Sciatic nerve (tissue), 2 donors: Measurements from ENCODE around the gene RAB31. TPM values are rescaled to one million over a fixed set of nuclear protein-coding genes. Genes with fewer than 3 reads are reported as not detected.
"Not testable (repeated sequence)": the region's sequence is repeated elsewhere in the genome, so short reads cannot be mapped to it uniquely, and the experiment has no call there.

Experiments used
- ATAC-seq: fragments of 200-7000 bp; cut with Tn5 transposase; one replicate; pipeline ENCODE4 v1.9.1; 2020; ENCODE audit warnings: mild to moderate bottlenecking, moderate library complexity
- DNase-seq: peaks from one replicate; pipeline ENCODE4 v3.0.0-alpha.2; 2020; ENCODE audit warnings: low spot score
- intact Hi-C: fragments of 100-400 bp; cut with DNase I; formaldehyde crosslinking; loops from one replicate; pipeline ENCODE4 v1.14.2; 2022
- total RNA-seq: library from RNA; stranded (reverse); fragmentation: NEBNext Ultra II Directional; extraction: Animal tissue kit (Norgen Biotek cat#: 25700); gene quantifications from one replicate; pipeline ENCODE4 v1.2.1, GENCODE V29; 2021
- donor health status: DM: no; HTN: no; CAD: no.
- donor health status: DM: no; HTN: no; CAD: no.

The RAB31 gene
- total RNA-seq, 1 donor from 2014 or later, result 53.4 TPM

DNA sequence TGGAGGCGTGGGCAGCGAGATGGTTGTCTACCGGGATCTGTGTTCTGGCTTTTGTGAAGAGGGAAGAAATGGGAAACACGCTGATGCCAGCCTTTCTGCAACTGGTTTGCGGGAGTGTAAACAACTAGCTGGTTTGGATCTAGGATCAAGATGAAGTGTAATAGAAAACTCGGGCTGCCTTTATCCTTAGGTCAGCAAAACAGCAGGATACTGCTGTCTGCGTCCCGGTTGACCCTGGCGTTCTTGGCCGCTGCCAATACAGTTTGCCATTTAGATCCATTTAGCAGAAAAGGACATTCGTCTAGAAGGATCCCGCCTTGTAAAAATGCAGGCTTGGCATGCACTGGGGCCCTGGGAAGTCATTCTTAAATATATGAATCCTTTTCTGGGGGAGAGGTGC, 42.0 kb downstream of the RAB31 start:
- intact Hi-C loops, result no loop called here
- ATAC-seq, result no peak

DNA sequence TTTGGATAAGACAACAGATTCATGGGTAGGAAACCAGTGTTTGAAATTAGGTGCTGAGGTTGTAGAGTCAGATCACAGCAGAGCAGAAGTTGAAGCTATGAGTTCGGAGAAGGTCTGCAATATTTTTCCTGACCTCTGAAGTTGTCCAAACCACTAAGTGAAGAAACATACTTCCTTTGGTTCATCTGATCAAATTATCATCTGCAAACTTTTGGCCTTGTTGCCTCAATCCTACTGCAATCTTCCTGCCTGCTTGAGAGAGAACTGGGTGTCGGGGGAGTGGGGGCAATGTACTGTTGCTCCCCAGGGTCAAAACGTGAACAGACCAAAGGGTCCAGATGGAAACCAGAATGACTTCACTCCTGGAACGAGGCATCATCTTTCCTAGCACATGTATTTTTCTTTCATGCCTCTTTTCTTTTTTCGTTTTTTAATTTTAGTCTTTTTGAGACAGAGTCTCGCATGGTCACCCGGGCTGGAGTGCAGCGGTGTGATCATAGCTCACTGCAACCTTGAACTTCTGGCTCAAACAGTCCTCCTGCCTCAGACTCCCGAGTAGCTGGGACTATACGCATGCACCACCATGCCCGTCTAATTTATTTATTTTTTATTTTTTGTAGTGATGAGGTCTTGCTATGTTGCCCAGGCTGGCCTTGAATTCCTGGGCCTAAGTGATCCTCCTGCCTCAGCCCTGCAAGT, 42.7 kb downstream of the RAB31 start:
- ATAC-seq, result peak; percentile 81
- intact Hi-C loops, result no loop called here
- DNase-seq, result no peak

More for the DNA sequence above, 42.0 kb downstream of the RAB31 start:
- no peak for DNase-seq

DNA sequence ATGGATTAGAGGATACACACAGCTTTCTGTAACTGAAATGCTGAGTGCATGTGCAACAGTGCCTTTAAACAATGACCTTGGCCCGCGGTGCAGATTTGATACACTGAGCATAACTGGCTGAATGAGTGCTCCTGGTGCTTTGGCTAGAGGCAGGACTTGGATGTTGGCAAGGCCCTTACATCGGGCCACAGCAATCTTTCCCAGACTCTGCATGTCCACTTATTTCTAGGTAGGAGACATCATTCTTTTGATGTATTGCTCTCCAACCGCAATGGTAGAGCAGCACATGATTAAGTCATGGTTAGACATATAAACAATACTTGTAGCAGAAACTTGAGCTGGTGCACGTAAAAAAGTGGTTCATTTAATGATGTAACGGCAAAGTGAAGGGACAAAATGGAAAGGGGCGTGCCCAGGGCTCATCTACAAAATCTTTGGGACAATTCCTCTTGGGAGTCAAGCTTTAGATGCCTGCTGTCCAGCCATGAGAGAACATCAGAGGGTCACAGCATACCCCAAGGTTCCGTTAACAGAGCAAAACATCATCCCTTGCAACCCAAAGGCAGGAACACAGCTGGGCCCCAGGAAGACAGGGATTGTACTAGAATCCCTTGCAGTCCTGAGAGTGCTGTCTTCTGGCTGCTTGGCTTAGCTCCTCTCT, 43.4 kb downstream of the RAB31 start:
- no peak for DNase-seq
- intact Hi-C loops, result no loop called here
- ATAC-seq, result no peak

DNA sequence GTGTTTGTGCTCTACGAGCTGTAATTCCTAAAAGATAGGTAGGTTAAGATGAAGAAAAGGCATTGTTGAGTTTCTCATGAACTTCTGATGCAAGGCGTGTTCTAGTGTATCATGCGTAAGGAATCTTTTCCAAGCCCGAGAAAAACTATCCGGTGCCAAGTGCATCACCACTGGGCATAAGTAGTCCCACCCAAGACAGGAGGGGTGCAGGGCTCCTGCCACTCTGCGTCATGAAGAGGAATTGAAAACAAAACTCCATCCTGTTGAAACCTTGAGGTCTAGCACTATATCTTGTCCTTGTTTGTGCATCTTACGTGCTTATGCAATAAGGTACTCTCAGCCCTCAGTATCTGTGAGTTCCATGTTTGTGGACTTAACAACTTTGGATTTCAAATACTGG, 45.7 kb downstream of the RAB31 start:
- intact Hi-C loops, result no loop called here
- ATAC-seq (no peak), DNase-seq (no peak)

DNA sequence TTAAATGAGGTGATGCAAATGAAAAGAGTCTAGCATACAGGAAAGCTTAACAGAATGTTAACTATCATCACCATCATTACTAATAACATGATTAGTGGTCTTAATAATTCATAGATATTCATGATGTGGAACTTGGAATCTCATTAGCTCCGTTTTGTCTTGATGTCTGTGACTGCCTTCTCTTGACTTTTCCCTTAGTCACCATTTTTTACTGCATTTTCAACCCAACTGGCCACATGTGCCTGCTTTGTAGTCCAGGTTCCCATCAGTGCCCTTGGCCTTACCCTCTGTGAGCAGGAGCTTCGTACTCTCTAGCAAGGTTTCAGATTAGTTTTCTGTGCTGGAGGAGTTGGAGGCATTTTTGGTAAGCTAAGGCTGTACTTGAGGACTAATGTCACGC, 47.0 kb downstream of the RAB31 start:
- DNase-seq (no peak), ATAC-seq (no peak)
- intact Hi-C loops, result no loop called here

DNA sequence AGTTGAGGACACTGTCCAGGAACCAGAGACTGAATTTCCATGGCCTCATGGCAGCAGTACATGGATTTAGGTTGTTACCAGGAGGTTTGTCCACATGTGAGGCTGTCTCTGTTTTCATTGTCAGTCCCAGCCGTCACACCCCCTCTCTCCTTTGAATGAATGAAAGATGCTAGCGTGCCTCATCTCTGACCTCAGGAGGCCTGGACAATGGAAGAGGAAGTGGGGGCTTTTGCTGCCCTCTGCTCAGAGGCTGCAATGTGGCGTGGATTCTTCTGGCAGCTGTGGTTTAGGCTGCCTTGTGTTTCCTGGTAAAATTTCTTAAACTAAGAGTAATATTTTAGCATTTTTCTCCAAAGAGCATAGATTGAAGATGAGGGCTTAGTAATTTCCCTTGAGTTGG, 47.5 kb downstream of the RAB31 start:
- ATAC-seq (peak; percentile 52), DNase-seq (no peak)
- intact Hi-C loops, result no loop called here

DNA sequence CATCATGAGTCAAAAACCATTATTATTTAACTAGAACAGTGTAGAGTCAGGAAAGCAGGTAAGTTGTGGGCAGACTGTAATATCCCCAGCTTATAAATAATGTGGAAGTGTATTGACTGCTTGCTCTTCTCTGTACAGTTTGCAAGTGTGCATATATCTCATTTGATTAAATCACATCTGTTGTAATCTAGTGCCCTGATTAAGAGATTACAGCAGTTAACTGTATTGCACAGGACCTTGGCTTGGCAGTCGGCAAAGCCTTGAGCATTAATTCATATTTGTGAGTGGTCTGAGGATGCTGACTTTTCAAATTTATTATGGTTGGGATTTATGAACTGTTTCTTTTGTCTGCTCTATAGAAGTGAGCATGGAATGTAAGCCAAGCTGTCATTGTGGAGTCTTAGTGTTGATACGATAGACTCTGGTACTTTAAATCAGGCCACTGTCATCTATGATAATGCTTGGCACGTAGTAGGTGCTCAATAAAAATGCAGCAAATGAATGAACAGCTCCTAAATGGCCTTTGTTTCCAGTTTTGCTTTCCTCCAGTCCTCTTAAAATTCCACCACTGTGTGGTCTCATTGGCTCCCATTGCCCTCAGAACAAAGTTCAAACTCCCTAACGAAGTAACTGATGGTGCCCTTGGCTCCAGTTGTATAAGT, 48.3 kb downstream of the RAB31 start:
- intact Hi-C loops, result no loop called here
- DNase-seq, result no peak

DNA sequence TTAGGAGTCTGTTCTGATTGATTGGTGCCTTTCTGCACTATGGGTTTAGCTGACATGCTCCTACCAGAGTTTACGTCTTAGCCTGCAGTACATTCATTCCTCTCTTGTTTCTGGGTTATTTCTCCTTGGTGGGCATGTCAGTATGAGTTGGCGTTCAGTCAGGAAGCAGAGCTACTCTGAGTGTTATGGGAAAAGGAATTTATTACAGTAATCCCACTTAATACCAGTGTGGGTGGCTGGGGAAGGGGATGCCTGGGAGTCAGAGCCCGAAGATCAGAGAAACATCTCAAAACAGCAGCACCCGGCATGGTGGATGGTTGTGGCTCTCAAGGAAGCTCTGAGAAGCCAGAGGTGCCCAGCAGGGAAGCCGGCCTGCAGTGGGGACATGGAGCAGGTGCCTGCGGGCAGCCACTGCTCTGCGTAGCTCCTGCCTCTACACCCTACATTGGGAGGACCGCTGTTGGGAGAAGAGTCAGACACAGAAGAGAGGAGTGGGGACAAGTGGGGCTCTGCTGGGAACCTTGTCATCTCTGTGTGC, 48.9 kb downstream of the RAB31 start:
- intact Hi-C loops, result no loop called here
- ATAC-seq, result no peak

More for the DNA sequence above, 48.3 kb downstream of the RAB31 start:
- no peak for ATAC-seq

DNA sequence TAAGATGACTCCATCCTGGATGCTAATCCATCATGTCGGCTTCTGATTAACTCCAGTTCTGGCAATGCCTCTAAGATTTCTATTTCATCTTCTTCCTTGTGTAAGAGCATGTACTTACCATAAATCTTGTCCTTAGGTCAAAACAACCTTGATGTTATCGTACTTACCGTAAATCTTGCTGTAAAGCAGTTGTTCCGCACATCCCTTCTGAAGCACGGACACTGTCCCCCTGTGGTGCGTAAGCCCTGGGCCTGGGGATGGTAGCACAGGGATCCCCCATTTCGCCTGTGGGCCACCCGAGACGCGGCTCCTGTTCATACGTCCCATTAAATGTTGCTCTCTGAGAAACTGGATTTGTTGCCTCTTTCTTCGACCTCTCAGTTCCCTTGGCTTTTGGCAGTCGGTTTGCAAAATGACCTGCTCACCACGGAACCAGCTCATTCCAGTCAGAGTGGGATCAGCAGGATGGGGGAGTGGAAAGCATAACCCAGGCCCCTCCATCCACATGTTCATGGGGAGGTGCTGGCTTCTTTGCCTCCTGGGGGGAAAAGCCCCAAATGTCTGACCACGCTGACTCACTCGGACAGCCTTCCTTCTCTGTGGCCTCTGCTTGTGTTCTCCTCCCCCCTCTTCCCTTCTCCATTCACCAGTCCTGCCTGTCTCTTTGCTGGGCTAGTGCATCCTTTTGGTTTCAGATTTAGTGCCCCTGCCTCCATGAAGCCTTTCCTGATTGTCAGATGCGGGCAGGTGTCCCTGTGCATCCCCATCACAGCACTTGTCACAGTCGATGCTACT, 49.9 kb downstream of the RAB31 start:
- no peak for ATAC-seq
- no peak for DNase-seq
- intact Hi-C loops, result no loop called here

More for the DNA sequence above, 48.9 kb downstream of the RAB31 start:
- no peak for DNase-seq

DNA sequence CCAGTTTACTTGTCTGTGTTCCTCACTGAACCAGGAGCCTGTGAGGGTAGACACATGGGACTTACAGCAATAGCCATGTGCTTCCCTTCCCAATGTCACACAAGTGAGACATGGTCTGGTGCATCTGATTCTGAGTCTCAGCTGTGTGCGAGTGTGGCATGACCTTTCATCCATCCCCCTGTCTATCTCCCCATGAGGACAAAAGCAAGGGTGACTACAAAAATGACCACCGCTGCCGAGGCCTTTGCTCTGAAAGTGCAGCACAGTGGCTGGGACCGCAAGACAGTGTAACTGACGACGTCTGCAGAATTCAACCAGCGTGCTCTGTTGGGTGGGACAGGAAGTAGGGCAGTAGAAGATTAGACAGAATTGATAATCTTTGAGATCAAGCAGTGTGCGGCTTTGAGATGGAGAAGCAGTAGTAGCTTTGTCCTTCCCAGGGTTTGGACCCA, 50.5 kb downstream of the RAB31 start:
- DNase-seq, result no peak
- intact Hi-C loops, result no loop called here
- ATAC-seq, result no peak

DNA sequence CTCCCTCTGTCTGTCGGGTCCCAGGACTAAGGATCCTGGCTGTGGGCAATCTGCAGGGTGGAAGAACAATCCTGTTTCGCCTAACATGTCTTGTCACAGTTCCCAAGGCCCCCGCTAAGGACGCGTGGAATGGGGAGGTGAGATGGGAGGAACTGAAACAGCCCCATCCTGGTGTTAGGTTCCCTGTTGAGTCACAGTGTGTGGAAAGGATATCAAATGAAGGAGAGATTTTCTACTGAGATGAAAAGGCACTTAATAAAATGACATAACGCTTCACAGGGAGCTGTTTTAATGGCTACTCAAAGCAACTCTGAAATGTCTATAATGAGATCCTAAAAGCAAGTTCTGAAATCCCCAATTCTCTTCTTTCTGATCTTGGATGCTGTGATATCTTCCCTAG, 52.5 kb downstream of the RAB31 start:
- DNase-seq (no peak), ATAC-seq (no peak)
- intact Hi-C loops, result no loop called here

DNA sequence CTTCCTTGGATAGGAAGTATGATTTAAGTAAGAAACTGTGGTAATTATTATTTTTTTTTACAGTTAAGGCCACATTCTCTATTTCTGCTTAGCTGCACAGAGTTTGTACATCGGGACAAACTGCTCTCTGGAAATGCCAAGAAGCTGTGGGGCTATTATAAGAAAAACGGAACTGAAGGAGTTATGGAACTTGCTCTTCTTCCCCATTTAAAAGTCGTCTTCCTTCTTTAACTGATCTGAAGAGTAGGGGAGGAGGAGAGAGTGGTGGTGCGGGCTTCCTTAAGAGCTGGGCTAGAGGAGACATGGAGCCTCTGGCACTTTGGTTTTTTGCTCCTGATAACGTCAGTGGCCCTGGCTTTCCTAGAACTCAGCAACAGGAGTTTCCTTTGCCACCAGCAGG, 54.4 kb downstream of the RAB31 start:
- DNase-seq (no peak), ATAC-seq (peak; percentile 65)
- intact Hi-C loops, result no loop called here

DNA sequence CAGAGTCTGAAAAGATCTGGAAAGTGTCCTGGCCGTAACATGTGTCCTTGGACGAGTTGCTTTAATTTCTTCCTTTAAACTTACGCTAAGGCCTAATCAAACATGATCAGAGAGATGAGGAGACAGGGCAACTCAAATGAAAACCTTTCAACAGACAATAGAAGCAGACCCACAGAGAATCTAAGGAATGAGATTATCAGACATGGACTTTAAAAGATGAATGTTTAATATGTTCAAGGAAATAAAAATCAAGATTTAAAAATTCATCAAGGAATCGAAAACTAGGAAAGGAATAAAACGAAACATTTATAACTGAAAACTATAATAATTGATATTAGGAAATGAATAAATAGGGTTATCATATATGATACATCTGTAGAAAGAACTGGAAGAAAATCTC, 55.1 kb downstream of the RAB31 start:
- DNase-seq (no peak), ATAC-seq (no peak)
- intact Hi-C loops, result no loop called here

DNA sequence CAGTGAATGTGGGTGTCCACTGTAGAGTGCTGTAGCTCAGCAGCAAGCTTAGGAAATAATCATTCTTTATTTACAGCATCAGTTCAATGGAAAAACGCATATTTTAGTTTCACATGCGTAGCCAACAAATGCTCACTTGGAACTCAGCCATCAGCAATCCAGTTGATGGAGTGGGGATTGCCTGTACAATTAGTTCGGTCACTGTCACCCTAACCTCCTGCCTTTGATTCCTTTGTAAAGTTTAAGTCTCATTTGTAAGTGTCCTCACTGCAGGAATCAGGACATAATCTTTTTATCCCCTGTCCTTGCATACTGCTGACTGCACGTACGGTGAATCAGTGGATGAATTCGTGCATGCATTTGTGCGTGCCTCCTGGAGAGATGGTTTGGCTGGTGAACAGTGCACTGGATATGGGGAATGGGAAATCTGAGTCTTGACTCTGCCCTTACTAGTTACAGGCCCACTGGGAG, 55.9 kb downstream of the RAB31 start:
- ATAC-seq, result no peak
- intact Hi-C loops, result no loop called here

DNA sequence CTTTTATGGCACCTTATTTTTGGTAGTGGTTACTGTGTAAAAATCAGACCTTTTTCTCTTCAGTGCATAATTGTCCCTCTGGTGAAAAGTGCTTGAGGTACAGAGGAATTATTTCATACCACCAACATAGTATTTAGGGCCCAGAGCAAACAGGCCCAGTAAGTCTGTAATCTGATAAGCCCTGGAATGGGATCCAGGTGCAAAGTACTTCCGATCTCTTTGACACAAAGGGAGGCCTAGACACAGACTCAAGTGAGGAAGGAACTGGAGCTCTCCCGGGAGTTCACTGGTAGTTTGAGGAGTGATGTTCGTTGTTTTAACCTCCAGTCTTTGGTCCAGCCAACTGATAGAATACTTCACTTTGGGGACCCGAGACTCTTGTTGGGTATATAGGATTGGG, 57.4 kb downstream of the RAB31 start:
- intact Hi-C loops, result no loop called here
- no peak for DNase-seq
- ATAC-seq, result no peak

More for the DNA sequence above, 55.9 kb downstream of the RAB31 start:
- no peak for DNase-seq

DNA sequence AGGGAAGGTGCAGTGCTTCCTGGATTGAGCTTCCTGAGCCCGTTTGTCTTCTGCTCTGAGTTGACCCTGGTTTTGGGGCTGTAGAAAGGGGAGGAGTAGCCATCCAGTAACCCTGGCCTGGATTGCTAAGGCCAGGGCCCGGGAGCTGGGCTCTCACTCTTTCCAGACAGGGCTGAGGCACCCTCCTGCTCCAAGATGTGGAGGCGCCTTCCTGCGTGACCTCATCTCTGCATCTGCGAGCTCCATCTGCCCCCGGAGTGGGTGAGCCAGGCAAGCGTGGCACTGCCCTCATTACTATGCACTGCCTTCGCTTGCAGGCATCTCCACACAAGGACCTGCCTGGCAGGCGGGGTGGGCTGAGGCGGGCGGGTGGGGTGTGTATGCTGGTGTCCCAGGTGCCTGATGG, 58.0 kb downstream of the RAB31 start:
- ATAC-seq, result peak; percentile 24
- DNase-seq, result no peak
- intact Hi-C loops, result no loop called here

DNA sequence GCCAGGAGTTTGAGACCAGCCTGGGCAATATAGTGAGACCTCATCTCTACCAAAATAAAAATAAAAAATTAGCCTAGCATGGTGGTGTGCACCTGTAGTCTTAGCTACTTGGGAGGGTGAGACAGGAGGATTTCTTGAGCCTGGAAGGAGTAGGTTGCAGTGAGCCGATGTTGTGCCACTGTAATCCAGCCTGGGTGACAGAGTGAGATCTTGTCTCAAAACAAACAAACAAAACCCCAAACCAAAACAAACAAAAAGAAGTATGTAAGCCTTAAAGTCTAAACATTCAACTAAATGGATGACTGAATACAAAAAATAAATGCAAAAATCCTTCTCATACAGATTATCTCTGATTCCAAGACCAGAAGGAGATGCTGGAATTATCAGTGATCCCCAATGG, 58.6 kb downstream of the RAB31 start:
- intact Hi-C loops, result no loop called here
- ATAC-seq, result no peak
- no peak for DNase-seq

DNA sequence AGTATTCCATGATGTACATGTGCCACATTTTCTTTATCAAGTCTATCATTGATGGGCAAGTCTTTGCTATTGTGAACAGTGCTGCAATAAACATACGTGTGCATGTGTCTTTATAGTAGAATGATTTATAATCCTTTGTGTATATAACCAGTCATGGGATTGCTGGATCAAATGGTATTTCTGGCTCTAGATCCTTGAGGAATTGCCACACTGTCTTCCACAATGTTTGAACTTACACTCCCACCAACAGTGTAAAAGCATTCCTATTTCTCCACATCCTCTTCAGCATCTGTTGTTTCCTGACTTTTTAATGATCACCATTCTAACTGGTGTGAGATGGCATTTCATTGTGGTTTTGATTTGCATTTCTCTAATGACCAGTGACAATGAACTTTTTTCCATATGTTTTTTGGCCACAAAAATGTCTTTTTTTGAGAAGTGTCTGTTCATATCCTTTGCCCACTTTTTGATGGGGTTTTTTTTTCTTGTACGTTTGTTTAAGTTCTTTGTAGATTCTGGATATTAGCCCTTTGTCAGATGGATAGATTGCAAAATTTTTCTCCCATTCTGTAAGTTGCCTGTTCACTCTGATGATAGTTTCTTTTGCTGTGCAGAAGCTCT, 60.1 kb downstream of the RAB31 start:
- DNase-seq, ATAC-seq, intact Hi-C loops: not testable (repeated sequence)

DNA sequence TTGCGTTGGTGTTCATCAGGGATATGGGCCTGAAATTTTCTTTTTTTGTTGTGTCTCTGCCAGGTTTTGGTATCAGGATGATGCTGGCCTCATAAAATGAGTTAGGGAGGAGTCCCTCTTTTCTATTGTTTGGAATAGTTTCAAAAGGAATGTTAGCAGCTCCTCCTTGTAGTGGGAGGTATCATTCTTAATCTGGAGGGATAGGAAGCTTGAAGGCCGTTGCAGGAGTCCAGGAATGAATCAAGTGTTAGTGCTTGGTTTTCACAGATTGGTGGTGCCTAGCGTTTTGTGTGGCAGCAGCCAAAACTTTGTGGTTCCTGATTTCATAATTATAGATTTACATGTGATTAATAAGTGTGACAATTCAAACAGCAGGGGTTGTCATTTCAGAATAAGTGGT, 62.0 kb downstream of the RAB31 start:
- DNase-seq, ATAC-seq, intact Hi-C loops: not testable (repeated sequence)
